HG02938 (cell line): Measurements from ENCODE around the gene HOXC12.

Source experiments
- ATAC-seq: cut with Tn5 transposase; IDR thresholded peaks from one replicate; pipeline ENCODE4 v1.9.1; 2021; ENCODE audit warnings: mild to moderate bottlenecking, moderate library complexity; ENCODE audit not compliant: unreplicated experiment

The HOXC12 gene

GRCh38 chr12:54005531-54005852, 50.8 kb downstream of the HOXC12 start:
- no peak for ATAC-seq

DNA sequence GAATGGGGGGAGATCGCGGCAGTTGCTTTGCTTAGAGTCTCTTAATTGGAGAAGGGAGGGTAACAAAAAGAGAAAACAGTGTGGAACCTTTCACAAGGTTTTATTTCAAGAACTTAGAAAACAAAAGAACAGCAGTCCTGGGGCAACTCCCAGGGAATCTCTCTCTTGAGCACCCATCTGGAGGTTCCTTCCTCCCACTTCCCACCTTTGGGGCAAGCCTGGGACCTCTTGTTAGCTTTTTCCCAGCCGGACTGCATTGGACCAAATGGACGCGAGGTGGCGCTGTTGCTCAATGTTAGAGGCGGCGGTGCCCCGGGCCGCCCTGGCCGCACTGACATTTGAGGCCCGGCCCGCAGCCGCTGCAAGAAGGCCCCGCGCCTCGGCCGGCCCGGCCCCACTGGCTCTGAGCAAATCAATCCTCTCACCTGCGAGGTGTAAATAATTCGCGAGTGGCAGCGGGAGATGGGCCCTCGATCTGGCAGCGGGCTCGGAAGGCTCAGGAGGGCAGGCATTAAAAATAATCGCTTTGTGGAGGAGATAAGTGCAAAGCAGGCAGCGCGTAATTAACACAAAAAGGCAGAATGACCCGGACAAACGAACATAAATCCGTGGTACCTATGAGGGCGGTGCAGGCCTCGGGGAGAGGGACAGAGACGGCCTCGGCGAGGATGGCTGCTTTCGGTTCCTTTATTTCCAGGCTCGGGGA, 51.3 kb downstream of the HOXC12 start:
- no peak for ATAC-seq

DNA sequence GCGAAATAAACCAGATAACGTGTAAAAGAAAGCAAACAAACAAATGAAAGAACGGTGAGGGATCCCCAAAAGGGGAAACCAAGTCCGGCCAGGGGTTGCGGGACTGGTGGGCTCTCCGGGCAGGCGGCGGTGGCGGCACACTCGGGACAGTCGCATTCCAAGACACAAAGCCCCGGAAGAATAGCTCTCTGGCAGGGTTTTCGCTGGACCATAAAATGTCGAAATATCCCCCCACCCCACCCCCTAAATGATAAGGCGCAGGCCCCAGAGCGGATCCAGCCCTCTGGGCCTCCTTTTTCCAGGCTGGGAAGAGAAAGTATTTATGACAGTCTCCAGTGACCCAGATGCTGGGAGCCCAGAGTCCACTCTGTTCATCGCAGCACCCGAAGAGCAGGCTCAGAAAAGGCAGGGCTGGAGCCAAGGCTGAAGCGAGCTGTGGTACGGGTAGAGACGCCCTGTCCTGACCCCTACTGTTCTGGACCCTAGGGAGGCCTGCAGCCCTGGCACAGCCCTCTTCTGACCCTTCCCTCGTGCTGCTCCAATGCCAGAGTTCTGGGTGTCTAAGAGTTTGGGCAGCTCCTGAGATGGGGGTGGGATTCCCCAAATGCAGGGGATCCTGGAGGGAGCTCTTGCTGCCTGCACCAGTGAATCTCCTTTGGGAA, 52.0 kb downstream of the HOXC12 start:
- ATAC-seq: no peak

DNA sequence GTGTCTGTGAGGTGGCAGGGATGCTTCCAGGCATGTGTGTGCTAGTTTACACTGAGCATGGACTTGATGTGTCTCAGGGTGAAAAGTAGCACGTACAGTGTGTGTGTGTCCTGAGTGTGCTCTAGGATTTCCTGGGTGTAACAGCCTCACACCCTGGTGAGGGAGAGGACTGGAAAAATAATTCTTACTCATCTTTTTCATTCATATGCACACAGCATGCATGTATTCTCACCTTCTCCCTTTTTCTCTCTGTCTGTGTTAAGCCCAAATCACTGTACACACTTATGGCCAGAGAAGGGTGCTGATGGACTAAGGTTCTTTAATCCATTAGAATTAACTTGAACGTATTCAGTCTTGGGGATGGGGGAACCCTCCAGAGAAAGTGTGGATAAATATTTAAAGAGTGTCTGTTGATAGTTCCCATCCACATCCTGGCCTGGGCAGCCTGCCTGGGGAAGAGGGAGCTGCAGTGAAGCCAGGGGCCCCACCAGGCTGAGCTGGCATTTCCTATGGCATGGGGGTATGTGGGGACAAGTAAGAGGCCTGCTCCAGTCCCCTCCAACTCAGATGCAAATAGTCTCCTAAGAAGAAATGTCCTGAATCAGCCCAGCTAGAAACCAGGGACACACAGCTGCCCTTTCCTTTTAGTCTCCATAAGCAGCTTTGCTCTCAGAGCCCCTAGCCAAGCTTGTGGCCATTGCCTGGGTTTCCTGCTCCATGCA, 53.0 kb downstream of the HOXC12 start:
- no peak for ATAC-seq

GRCh38 chr12:54008260-54008552, 53.5 kb downstream of the HOXC12 start:
- no peak for ATAC-seq
